ENCODE results near the gene SERTAD1. TPM values are rescaled to one million over a fixed set of nuclear protein-coding genes. Genes with fewer than 3 reads are reported as not detected.

The SERTAD1 gene
- total and polyA plus RNA-seq, 2 of the 8 experiments (the other 6 are each of a cell fraction or from before 2014, with no cell fraction given), result 5.4 to 6.6 TPM

DNA sequence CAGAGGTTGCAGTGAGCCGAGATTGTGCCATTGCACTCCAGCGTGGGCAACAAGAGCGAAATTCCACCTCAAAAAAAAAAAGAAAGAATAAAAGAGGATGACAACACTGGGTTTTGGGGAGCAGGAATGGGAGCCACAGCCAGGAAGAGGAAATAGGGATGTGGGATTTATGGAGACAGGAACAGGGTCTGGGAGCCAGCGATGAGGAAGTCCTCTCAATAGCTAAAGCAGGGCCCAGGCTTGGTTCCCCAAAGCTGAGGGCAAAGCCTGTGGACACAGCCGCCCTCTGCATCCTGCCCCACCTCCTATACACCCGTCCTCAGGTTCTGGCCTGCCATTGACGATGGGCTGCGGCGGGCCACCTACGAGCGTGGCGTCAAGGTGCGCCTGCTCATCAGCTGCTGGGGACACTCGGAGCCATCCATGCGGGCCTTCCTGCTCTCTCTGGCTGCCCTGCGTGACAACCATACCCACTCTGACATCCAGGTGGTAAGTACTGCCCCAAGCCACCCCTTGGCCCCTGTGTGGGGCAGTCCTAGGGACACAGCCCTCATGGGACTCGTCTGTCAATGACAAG, 49.4 kb downstream of the SERTAD1 start:
- POLR2A ChIA-PET (ENCODE audit: partially characterized antibody), result interaction anchor here (1.0 kb wide), 1 partner anchor 11 kb away, joined by 4 read pairs; no protein-coding TSS in a partner anchor
- no peak for FAIRE-seq
- TF ChIP-seq CREB1 (IDR thresholded peaks at IDR 0.05) (no peak), SIX5 (IDR thresholded peaks at IDR 0.05; ENCODE audit: low read depth, low read length) (no peak), SAP30 (IDR thresholded peaks at IDR 0.05; ENCODE audit: insufficient read depth, insufficient replicate concordance, low read length) (no peak), HDAC2 (IDR thresholded peaks at IDR 0.05; ENCODE audit: borderline replicate concordance in 1 of 2, low read depth in 2 of 2, low read length in 2 of 2) (no peak), TAF7 (optimal IDR thresholded peaks at IDR 0.05; ENCODE audit: borderline replicate concordance, low read depth, low read length) (no peak), PHF8 (conservative IDR thresholded peaks at IDR 0.05; ENCODE audit: low read depth, low read length) (no peak), TBP (IDR thresholded peaks at IDR 0.05; ENCODE audit: low read depth, low read length) (no peak), RBBP5 (IDR thresholded peaks at IDR 0.05; ENCODE audit: borderline replicate concordance, low read depth, low read length) (no peak), EP300 (IDR thresholded peaks at IDR 0.05; ENCODE audit: borderline replicate concordance in 1 of 2, low read depth in 2 of 2, low read length in 2 of 2) (no peak)
- TF ChIP-seq, protein P1, sequence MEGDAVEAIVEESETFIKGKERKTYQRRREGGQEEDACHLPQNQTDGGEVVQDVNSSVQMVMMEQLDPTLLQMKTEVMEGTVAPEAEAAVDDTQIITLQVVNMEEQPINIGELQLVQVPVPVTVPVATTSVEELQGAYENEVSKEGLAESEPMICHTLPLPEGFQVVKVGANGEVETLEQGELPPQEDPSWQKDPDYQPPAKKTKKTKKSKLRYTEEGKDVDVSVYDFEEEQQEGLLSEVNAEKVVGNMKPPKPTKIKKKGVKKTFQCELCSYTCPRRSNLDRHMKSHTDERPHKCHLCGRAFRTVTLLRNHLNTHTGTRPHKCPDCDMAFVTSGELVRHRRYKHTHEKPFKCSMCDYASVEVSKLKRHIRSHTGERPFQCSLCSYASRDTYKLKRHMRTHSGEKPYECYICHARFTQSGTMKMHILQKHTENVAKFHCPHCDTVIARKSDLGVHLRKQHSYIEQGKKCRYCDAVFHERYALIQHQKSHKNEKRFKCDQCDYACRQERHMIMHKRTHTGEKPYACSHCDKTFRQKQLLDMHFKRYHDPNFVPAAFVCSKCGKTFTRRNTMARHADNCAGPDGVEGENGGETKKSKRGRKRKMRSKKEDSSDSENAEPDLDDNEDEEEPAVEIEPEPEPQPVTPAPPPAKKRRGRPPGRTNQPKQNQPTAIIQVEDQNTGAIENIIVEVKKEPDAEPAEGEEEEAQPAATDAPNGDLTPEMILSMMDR (IDR thresholded peaks at IDR 0.05; ENCODE audit: control extremely low read depth in 1 of 3, insufficient read depth in 1 of 3, low read depth in 1 of 3, low read length in 3 of 3), result no peak

More for the DNA sequence above, 49.4 kb downstream of the SERTAD1 start:
- peaks cover 0 to 12% of the 10 kb centered on the region in 2 experiments for H4K20me1 ChIP-seq (replicated peaks in 1 of 2; ENCODE audit: control insufficient read depth in 1 of 2, insufficient read depth in 2 of 2, low read length in 2 of 2)
- H3K79me1 ChIP-seq (ENCODE audit: low read depth, low read length), result no peaks in the 10 kb centered on the region
- H2BK20ac ChIP-seq (ENCODE audit: low read length), result no peak overlapping the region
- H3K14ac ChIP-seq (ENCODE audit: insufficient read length), result no peak overlapping the region
- no peak overlapping the region for H3K23ac ChIP-seq (ENCODE audit: insufficient read length)
- no peak overlapping the region for H2BK15ac ChIP-seq (ENCODE audit: low read length)
- no peaks in the 10 kb centered on the region for H3K4me1 ChIP-seq (replicated peaks in 1 of 4; ENCODE audit: control insufficient read depth in 3 of 4, insufficient read depth in 4 of 4, low read length in 3 of 4)
- H2BK12ac ChIP-seq (ENCODE audit: low read depth, low read length), result no peak overlapping the region
- H3K56ac ChIP-seq (replicated peaks; ENCODE audit: insufficient read length, low read depth, low read length), result no peak overlapping the region
- no peak overlapping the region for H3K18ac ChIP-seq (ENCODE audit: extremely low read depth, low read length)
- no peaks in the 10 kb centered on the region for H3K79me2 ChIP-seq (ENCODE audit: control insufficient read depth in 1 of 2, insufficient read depth in 2 of 2, low read length in 2 of 2)
- no peak overlapping the region for H4K5ac ChIP-seq (ENCODE audit: insufficient read length, low read depth, low read length)
- H2BK5ac ChIP-seq (ENCODE audit: low read depth, low read length), result no peak overlapping the region
- H3K36me3 ChIP-seq (ENCODE audit: control insufficient read depth in 2 of 4, insufficient read depth in 4 of 4, low read length in 3 of 4), result peaks cover 9 to 38% (median 28%) of the 10 kb centered on the region in 4 experiments
- H2AK5ac ChIP-seq (ENCODE audit: low read depth, low read length), result no peak overlapping the region
- H4K91ac ChIP-seq (replicated peaks; ENCODE audit: insufficient read length, low read length), result no peak overlapping the region
- CTCF ChIA-PET (ENCODE audit: partially characterized antibody), result interaction anchor here (1.6 kb wide), 1 partner anchor 18 kb away, joined by 5 read pairs; no protein-coding TSS in a partner anchor
- no peak overlapping the region for H2AFZ ChIP-seq (ENCODE audit: low read length)
- no peak overlapping the region for H3K4me3 ChIP-seq (ENCODE audit: extremely low read depth in 1 of 4, insufficient read depth in 2 of 4, low read depth in 3 of 4, low read length in 4 of 4)
- no peak overlapping the region for H4K8ac ChIP-seq (ENCODE audit: extremely low read depth, insufficient read depth, low read length)
- no peaks in the 10 kb centered on the region for H3K9me3 ChIP-seq (ENCODE audit: insufficient read depth in 2 of 2, low read depth in 1 of 2, low read length in 1 of 2)
- no peak overlapping the region for H3K4me2 ChIP-seq (ENCODE audit: insufficient read depth in 1 of 2, low read depth in 2 of 2, low read length in 2 of 2)
- no peak overlapping the region for H3K9ac ChIP-seq (replicated peaks in 1 of 4; ENCODE audit: extremely low read depth in 1 of 4, low read depth in 3 of 4, low read length in 3 of 4)
- no peaks in the 10 kb centered on the region for H3K27me3 ChIP-seq (replicated peaks in 1 of 4; ENCODE audit: control insufficient read depth in 3 of 4, extremely low read depth in 1 of 4, insufficient read depth in 3 of 4, low read length in 3 of 4)
- DNase-seq (ENCODE audit: low read depth in 1 of 2, low spot score in 2 of 2), result no peak
- 89% methylated on average over 17 of the region's 17 CpGs; no CpG with 5 or more reads in 1 of the 2 experiments for WGBS, 2 experiments (ENCODE audit: extremely low coverage in 1 of 2, insufficient coverage in 1 of 2, insufficient read length in 1 of 2, insufficient replicate concordance in 2 of 2, low coverage in 1 of 2, low lambda C conversion rate in 2 of 2, missing lambda C conversion rate in 1 of 2)
- H3K4ac ChIP-seq (replicated peaks; ENCODE audit: insufficient read length, low read depth, low read length), result no peak overlapping the region
- no peak overlapping the region for H2BK120ac ChIP-seq (replicated peaks; ENCODE audit: low read depth, low read length)
- no peak overlapping the region for H3K27ac ChIP-seq (ENCODE audit: low read depth, low read length)
- H3K23me2 ChIP-seq (ENCODE audit: low read depth, low read length), result no peaks in the 10 kb centered on the region
